ENCODE results near the gene HS1BP3.

DNA sequence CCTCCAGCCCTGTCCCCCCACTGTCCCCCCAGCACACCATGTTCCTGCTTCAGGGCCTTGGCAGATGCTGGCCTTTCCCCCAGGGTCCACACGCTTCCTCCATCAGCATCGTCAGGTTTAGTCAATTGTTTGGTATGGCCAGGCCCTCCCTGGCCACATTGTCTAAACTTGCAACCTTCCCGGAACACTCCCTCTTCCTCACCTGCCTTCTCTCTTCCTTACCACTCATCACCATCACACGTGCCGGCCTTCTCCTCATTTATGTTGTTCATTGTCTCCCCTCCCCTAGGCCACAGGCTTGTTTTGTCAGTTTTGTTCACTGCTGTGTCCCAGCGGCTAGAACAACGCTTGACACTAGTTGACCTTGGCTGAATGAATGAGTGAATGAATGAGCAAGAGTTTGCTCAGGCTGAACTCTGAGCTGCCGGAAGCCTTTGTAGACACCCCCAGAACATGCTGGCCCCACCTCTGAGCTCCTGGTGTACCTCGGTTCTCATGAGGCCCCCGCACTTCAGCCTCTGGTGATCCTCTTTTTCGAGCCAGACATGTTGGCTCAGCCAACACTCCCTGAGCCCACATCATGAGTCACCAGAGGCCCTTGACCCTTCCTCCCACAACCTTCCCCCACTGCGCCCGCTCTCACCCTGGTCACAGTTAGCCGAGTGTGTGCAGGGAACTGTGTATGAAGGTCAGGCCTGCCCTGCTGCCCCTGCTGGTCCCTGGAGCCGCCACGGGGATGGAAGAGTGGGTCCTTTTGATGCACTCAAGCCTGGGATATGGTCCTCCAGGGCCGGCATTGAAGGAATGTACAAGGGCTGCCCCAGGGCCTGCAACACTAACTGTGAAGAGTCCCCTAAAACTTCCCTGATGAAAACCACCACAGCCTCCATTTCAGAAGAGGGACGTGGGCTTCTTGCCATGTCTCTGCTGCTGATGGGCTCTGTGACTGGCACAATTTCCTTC is 57.5 kb downstream of the HS1BP3 start:
- TF ChIP-seq EP300 (IDR thresholded peaks at IDR 0.05) (no peak), CTCF (IDR thresholded peaks at IDR 0.05) (no peak), POLR2A (IDR thresholded peaks at IDR 0.05) (no peak), POLR2AphosphoS5 (IDR thresholded peaks at IDR 0.05) (no peak)
